SK-N-MC (cell line): ENCODE results near the gene SAG.

Experiments
- EZH2 ChIP-seq: fragments of 200-600 bp; sonication (generic); IDR thresholded peaks from one replicate; pipeline ENCODE4 v1.6.1; 2017; ENCODE audit warnings: antibody characterized with exemption
- FOXP2 ChIP-seq: optimal IDR thresholded peaks from 2 replicates; pipeline ENCODE3; 2011; ENCODE audit warnings: mild to moderate bottlenecking, moderate library complexity; ENCODE audit not compliant: insufficient read depth; ENCODE audit errors: extremely low read length, control extremely low read depth
- POLR2AphosphoS5 ChIP-seq: IDR thresholded peaks from 2 replicates; pipeline ENCODE4 v1.6.1; 2012; ENCODE audit warnings: mild to moderate bottlenecking, low read depth, low read length, borderline replicate concordance

GRCh38 chr2:233389601-233390125 lies 82.0 kb downstream of the SAG start:
- TF ChIP-seq EZH2, result no peak
- no peak for TF ChIP-seq POLR2AphosphoS5
- no peak for TF ChIP-seq FOXP2
